Hepatocyte (in vitro differentiated cells): ENCODE results near the gene COL4A2.

Experiments
- CTCF ChIP-seq: fragments of 200-600 bp; sonication (generic); IDR thresholded peaks from 2 replicates; pipeline ENCODE4 v1.5.1; 2016; ENCODE audit warnings: antibody characterized with exemption, mild to moderate bottlenecking; ENCODE audit not compliant: poor library complexity
- EZH2 ChIP-seq: fragments of 200-600 bp; sonication (generic); IDR thresholded peaks from 2 replicates; pipeline ENCODE4 v1.6.1; 2016; ENCODE audit warnings: antibody characterized with exemption, mild to moderate bottlenecking, borderline replicate concordance
- EZH2phosphoT487 ChIP-seq: fragments of 200-600 bp; sonication (generic); IDR thresholded peaks from one replicate; pipeline ENCODE4 v1.6.1; 2018; ENCODE audit warnings: antibody characterized with exemption, mild to moderate bottlenecking, low read depth, moderate library complexity; ENCODE audit not compliant: unreplicated experiment, severe bottlenecking

DNA sequence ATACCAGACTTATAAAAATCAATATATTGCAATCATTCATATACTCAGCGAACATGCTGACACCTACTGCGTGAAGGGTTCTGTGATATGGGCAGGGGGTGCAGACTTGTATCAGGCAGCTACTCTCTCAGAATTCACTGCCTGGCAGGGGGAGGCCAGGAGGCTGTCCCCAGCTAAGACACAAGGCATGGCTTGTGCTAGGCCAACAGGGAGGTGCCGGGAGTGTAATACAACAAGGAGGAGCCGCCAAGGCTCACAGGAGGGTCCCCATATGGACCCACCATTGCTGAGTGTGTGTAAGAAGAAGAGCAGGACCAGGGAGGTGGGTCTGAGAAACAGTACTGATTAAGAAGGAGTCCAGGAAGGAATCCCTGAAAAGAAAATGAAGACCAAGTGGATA is 97.2 kb downstream of the COL4A2 start:
- TF ChIP-seq CTCF (no peak), EZH2 (no peak), EZH2phosphoT487 (no peak)
